GM21576 (cell line): Measurements from ENCODE around the gene BCL7B.
"Not testable (repeated sequence)": the region's sequence is repeated elsewhere in the genome, so short reads cannot be mapped to it uniquely, and the experiment has no call there.

Experiments
- ATAC-seq: cut with Tn5 transposase; IDR thresholded peaks from one replicate; pipeline ENCODE4 v1.9.1; 2021; ENCODE audit warnings: mild to moderate bottlenecking, moderate library complexity; ENCODE audit not compliant: unreplicated experiment

Gene BCL7B

GRCh38 chr7:73573276-73573675, 15.8 kb upstream of the BCL7B start:
- no peak for ATAC-seq

- no peak for ATAC-seq
Observed at GRCh38 chr7:73572767-73573186, 15.3 kb upstream of the BCL7B start.

- ATAC-seq = no peak
Observed at GRCh38 chr7:73570977-73571376, 13.5 kb upstream of the BCL7B start.

- no peak for ATAC-seq
Observed at GRCh38 chr7:73570521-73570920, 13.0 kb upstream of the BCL7B start.

GRCh38 chr7:73569042-73569608, 11.6 kb upstream of the BCL7B start:
- no peak for ATAC-seq

GRCh38 chr7:73567846-73568685, 10.6 kb upstream of the BCL7B start:
- ATAC-seq = no peak

- no peak for ATAC-seq
Observed at GRCh38 chr7:73567140-73567539, 9.7 kb upstream of the BCL7B start.

- not testable (repeated sequence) for ATAC-seq
Observed at GRCh38 chr7:73566431-73566830, 8.9 kb upstream of the BCL7B start.

- no peak for ATAC-seq
Observed at GRCh38 chr7:73565675-73566340, 8.3 kb upstream of the BCL7B start.

- ATAC-seq = no peak
Observed at GRCh38 chr7:73560109-73560835, 2.8 kb upstream of the BCL7B start.

- peak; percentile 85 for ATAC-seq
Observed at GRCh38 chr7:73557108-73557396, 438 bp downstream of the BCL7B start.

GRCh38 chr7:73556208-73557107, 1.0 kb downstream of the BCL7B start:
- ATAC-seq = no peak

- ATAC-seq = no peak
Observed at GRCh38 chr7:73555411-73555982, 2.0 kb downstream of the BCL7B start.

- ATAC-seq = not testable (repeated sequence)
Observed at GRCh38 chr7:73550093-73550492, 7.4 kb downstream of the BCL7B start.

- no peak for ATAC-seq
Observed at GRCh38 chr7:73549176-73549575, 8.3 kb downstream of the BCL7B start.

GRCh38 chr7:73547841-73548240, 9.6 kb downstream of the BCL7B start:
- ATAC-seq = no peak

- no peak for ATAC-seq
Observed at GRCh38 chr7:73544678-73545077, 12.8 kb downstream of the BCL7B start.

GRCh38 chr7:73541722-73542121, 15.8 kb downstream of the BCL7B start:
- ATAC-seq = no peak

GRCh38 chr7:73539709-73540108, 17.8 kb downstream of the BCL7B start:
- ATAC-seq = no peak

- not testable (repeated sequence) for ATAC-seq
Observed at GRCh38 chr7:73538510-73538909, 19.0 kb downstream of the BCL7B start.
